H4 (cell line): ENCODE data around the gene PRKCE. TPM values are rescaled to one million over a fixed set of nuclear protein-coding genes. Genes with fewer than 3 reads are reported as not detected.

Source experiments
- DNase-seq: peaks from one replicate; pipeline ENCODE4 v3.0.0-alpha.2; 2015; ENCODE audit warnings: low spot score
- total RNA-seq: library from RNA; depleted of rRNA; stranded (reverse); fragments of >200 nt; shearing (Covaris generic); gene quantifications from 2 replicates; pipeline ENCODE4 v1.2.3, GENCODE V29; 2014; rRNA removed

PRKCE gene
- total RNA-seq, 1 experiment from 2014 or later, result 22.4 TPM

DNA sequence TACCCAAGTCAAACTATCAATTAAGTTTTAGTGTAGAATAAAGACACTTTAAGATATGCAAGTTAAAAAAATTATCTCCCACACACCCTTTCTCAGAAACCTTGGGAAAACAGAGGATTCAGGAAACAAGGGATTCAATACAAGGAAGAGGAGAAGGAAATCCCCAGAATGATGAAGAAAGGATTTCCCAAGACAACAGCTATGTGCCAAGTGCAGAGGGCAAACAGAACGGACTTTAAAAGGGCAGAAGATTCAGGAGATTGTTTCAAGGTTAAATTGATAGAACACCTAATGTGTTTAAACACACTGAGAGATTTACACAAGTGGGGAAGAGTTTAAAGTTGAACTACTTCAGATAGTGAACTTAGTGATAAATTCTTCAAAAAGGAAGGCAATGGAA is 574.3 kb downstream of the PRKCE start:
- no peak for DNase-seq

DNA sequence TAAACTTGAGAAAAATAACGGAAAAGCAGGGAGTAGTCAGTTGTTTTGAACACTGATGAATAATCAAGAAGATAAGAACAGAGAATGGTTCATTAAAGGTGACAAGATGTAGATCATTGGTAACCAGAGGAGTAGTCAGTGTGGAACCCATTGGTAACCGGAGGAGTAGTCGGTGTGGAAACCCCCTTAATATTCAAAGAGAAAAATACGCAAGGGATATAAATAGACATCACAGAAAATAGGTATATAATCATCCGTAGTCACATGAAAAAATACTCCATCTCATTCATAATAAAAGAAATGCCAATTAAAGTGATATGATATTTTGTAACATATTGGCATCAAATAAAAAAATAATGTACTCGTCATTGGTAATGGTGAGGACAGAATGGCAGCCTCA is 575.1 kb downstream of the PRKCE start:
- DNase-seq, result no peak

DNA sequence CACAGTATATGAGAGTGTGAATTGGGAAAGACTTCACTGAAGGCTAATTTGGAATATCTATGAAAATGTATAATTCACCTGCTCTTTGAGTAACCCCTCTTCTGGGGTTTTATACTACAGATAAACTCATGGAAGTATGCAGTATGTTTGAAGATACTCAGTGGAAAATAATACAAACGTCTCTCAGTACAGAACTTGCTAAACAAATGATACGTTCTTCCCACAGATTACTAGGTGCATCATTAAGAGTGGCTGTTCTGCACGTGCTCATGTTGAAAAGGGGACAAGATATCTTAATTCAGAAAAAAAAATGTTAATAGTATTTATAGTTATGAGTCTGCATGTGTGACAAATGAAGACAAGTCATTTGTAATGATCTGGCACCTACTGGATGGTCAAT is 575.5 kb downstream of the PRKCE start:
- DNase-seq, result no peak

DNA sequence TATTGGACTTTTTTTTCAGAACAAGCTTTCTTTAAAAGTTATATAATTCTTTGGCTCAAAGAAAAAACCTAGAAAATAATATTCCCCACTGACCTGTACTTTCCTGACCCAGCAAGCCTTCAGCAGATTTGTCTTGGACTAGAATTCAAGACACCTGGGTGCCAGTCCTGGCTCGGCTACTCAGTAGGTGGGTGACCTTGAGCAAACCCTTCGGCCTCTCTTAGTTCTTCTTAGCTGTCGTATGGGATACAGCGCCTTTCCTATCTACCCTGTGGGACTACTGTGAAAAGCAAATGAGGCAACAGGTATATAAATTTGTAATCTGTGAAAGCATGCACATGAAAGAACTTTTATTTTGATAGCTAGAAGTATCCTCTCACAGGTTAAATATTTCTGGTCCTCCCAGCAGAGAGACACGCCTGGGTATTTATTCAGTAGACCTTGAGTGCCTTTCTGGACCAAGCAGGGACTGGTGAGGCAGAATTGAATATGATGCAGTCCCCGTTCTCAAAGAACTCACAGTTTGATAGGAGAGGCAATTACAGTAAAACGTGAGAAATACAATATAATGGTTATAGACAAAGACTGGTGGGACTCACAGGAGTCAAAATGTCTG is 576.3 kb downstream of the PRKCE start:
- DNase-seq, result no peak

DNA sequence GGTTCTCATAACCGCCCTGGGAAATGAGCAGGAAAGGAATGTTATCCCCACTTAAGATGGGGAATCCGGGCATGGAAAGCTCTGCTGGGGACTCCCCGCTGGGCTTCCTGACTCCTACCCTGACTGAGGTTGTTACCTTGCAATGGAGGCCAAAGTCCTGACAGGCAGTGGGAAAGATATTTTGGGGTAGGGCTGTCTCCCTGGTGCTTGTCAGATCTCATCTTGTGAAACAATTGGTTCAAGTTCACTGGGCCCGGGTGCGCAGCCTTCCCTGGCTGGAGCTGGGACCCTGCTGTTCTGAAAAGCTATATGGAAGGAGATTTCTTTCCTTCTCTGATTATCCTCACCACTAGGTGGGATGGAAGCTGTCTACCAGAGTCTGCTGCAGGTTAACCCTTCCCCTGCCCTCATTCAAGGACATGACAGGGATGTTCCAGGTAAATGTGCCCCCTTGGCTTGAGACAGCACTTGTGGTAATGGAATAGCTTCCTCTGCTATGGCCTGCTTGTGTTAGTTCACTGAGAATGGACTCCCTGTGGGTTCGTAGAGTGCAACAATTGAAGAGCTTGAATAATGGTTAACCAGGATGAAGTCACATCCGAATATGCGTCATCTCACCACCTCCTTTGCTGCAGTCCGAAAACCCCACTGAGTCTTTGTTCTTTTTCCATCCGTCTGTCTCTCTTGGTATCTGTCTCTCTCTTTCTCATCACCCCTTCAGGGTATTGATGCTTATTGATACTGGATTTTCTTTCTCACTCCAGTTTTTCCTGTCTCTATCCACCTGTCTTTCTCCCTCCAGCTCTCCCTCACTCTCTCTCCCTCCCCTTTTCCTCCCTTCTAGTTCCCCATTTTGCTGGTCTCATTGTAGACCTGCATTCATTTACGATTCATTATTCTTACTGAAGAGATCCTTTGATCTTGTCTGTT is 577.9 kb downstream of the PRKCE start:
- no peak for DNase-seq

DNA sequence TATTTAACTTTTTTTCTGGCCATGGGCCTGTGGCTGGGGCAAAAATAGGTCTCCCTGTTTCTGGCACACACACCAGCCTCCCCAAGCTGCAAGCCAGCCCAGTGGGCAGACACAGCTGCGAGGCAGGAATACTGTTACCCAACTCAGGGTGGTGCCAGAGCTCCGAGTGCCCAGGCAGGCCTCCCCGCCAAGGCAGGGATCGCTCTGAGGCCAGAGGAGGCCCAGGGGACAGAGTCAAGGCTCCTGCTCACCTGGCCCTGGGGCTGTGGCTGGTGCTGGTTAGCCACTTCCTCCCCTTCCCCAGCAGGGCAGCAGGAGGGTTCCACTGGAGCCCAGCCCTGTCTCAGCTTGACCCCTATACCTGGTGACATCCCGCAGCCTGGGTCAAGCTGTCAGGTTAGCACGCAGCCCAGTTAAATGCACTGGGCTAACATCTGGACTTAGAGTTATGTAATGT is 578.7 kb downstream of the PRKCE start:
- DNase-seq, result no peak

DNA sequence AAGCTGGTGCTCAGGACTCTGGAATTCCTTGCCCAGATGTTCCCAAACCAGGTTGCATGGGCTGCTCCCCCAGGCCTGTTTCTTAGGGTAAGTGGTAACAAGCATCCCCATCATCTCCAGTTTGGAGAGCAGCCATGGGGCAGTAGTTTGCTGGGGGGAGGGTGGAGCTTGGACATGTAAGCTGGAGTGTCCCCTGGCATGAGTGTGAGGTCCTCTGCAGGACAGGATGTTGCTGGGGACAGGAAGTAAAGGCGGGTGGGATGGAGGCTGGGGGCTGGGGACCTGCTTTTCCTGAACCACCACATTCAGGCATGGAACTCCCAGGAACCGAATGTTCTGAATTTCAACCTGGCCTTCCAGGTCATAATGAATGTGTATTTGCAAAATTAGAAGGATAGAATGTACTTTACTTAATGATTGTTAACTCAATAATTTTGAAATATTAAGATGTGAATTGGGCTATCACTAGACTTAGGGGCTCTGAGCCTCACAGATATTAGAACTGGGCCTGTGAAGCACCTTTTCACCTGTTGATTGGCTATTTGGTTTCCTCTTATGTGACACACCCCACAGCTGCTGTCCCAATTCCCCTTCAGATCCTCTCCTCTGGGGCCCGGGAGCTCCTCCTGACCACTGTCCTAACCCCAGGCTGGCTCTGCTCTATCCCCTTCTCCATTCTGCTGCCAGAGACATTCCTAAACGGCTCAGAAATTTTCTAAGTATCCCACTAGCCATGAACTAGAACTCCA is 579.4 kb downstream of the PRKCE start:
- no peak for DNase-seq

DNA sequence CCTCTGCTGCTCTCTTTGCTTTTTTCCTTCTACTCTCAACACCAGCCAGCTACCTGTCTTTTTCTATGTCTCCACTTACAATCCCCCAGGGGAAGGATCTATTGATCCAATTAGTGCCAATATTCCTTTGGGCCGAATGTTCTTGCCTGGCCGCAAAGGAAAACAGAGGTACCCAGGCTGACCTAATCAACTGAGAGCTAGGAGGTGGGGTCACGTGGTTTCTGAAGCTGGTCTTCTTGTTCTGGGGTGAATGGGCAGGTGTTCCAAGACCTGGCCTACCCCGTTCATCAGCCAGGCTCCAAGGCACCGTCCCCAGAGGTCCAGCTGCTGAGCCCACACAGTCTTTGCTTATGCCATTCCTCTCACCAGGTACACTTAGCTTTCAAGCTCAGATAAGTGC is 580.2 kb downstream of the PRKCE start:
- DNase-seq, result no peak

DNA sequence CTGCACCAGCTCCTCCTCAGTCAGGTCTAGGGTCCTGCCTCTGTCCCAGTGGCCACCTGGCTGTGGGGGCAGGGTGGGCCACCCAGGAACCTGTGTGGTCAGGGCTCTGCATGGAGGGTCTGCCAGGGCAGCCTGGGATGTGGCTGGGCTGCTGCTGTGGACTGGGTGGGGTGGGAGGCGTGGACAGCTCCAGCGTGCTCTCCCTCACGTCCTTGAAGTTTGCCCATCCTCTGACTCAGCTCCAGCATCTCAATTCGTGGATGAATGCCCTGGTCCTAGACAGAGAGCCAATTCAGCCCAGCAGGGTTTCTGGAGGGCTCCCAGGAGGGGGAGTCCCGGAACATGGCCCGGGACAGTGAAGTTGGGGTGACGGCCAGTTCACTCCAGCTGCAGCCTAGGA is 581.4 kb downstream of the PRKCE start:
- no peak for DNase-seq

DNA sequence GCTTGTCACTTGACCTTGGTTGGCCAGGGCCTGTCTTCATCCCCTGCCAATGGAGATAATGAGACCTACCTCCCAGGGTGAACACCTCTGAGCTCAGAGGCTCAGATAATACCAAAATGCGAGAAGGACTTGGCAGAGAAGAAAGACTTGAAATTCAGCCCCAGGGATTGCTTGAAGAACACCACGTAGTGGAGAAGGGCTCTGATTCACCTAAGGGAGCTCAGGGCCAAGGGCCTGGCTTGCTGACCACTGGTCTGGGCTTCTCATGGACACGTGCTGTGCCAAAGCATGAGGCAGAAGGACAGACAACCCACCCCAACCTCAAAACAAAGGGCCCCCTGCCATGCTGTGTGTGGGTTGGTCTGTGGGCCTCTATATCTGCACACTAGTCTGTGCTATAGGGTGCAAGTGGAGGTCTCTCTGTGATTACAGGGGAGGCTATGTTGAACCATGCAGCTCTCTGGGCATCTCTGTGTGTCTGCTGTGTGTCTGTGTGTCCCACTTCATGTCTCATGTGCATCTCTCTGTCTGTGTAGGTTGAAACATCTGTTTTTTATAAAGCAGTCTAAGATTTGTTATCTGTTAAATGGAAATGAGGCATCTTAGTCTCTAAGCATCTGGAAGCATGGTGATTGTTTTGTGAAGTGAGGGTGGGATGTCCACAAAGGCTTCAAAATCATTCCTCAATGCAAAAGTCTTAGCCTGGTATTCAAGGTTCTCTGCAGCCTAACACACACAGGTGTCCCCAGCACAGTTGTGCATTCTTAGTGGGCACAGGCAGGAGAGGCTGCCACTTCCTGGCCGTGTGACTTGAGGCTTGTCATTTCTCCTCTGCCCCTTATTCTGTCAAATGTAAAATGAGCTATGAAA is 584.8 kb downstream of the PRKCE start:
- no peak for DNase-seq

DNA sequence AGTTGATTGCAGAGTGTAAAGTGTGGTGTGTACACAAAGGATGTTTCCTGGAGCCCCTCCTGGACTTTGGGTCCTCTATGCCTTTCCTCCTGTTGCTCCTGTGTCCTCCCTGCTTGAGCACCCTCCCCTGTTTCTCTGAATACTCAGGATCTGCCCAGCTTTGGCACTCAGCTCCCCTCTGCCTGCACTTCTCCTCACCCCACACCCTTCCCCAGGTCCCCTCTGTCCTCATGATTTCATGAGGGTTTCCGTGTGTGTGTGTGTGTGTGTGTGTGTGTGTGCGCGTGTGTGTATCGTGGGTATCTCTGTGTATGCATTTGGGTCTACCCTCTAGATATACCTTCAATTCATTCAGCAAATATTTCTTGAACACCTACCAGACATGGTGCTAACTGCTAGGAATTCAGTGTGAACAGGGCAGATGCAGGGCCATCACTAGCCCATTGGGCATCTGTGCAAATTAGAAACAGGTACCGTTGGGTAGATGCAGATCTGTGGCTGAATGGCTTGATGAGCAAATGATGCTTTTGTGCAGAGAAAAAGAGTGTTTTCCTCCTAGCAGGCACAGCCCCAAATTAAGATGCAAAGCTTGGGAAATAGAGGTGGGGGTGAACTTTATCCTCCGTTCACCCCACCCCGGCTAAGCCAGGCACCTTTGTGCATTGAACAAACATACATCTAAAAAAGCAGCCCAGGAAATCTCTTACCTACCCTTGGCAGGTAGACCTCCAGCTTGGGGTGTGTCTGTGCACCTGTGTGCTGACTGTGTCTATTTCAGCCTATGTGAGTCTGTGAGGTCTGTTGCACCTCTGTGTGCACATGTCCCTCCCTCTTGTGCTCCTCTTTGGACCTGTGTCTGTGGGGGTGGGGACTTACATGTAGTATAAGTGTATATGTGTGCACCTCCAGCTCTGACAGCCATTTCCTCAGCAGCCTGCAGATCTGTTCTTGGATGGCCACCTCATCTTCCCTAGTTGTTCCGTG is 585.7 kb downstream of the PRKCE start:
- DNase-seq, result no peak

Other genes with a start within 250 kb of the PRKCE start
- gene SRBD1, start 40.4 kb upstream of the PRKCE start, total RNA-seq, result 14.4 and 15.5 TPM in 2 replicates